ENCODE measurements around the gene HOXD9. TPM values are rescaled to one million over a fixed set of nuclear protein-coding genes. Genes with fewer than 3 reads are reported as not detected.

The HOXD9 gene
- polyA plus RNA-seq, 1 donor, result 0.88 TPM

DNA sequence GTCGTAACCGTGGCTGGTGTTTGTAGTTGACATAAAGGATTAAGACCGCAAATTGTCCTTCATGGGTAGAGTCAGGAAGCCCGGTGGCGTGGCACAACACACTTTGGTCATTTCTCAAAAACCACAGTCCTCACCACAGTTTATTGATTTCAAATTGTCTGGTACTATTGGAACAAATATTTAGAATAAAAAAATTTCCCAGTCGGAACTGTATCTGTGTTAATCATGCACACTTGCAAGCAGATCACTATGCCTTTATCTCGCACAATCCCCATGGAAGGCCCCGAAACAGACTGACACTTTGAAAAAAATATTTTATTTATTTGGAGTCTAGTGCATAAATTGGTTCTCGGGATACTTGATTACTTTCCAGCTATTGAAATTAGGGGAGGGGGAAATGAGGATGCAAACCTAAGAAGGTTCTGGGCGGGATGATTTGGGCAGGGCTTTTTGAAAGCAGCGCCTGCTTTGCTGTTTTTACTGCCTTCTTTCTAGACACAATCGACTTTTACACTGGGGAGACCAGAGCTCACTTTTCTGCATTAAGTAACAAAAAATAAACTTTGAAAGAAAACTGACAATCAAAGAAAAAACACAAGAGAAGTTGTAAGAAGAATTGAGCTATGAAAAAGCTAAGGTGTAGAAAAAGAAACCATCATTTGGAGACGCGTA is 50.5 kb downstream of the HOXD9 start:
- 30% methylated on average over 2 of the region's 14 CpGs for WGBS (ENCODE audit: insufficient coverage, low lambda C conversion rate)
- Histone ChIP-seq H3K27ac (ENCODE audit: low read length) (no peak overlapping the region), H3K36me3 (ENCODE audit: control insufficient read depth, insufficient read depth, low read length) (no peaks in the 10 kb centered on the region), H3K9me3 (ENCODE audit: control insufficient read depth, low read depth, low read length) (peaks cover 10% of the 10 kb centered on the region), H3K4me3 (ENCODE audit: low read length) (peak overlapping the region; percentile 16), H3K27me3 (ENCODE audit: control insufficient read depth, insufficient read depth, low read length) (peaks cover 94% of the 10 kb centered on the region), H3K4me1 (ENCODE audit: control insufficient read depth, insufficient read depth, low read length) (peaks cover 7% of the 10 kb centered on the region)
- no peak for DNase-seq

GRCh38 chr2:176173567-176174381 is 51.3 kb downstream of the HOXD9 start:
- Histone ChIP-seq H3K4me3 (ENCODE audit: low read length) (peak overlapping the region; percentile 5), H3K27me3 (ENCODE audit: control insufficient read depth, insufficient read depth, low read length) (peaks cover 99% of the 10 kb centered on the region), H3K9me3 (ENCODE audit: control insufficient read depth, low read depth, low read length) (peaks cover 10% of the 10 kb centered on the region), H3K4me1 (ENCODE audit: control insufficient read depth, insufficient read depth, low read length) (peaks cover 7% of the 10 kb centered on the region), H3K27ac (ENCODE audit: low read length) (peak overlapping the region; percentile 31), H3K36me3 (ENCODE audit: control insufficient read depth, insufficient read depth, low read length) (no peaks in the 10 kb centered on the region)
- DNase-seq, result no peak
- 8% methylated on average over 2 of the region's 7 CpGs for WGBS (ENCODE audit: insufficient coverage, low lambda C conversion rate)

GRCh38 chr2:176174382-176174823 is 51.9 kb downstream of the HOXD9 start:
- no CpG with 5 or more reads among the region's 14 CpGs for WGBS (ENCODE audit: insufficient coverage, low lambda C conversion rate)
- Histone ChIP-seq H3K4me1 (ENCODE audit: control insufficient read depth, insufficient read depth, low read length) (peaks cover 7% of the 10 kb centered on the region), H3K4me3 (ENCODE audit: low read length) (peak overlapping the region; percentile 5), H3K27ac (ENCODE audit: low read length) (peak overlapping the region; percentile 31), H3K27me3 (ENCODE audit: control insufficient read depth, insufficient read depth, low read length) (peaks cover 99% of the 10 kb centered on the region), H3K9me3 (ENCODE audit: control insufficient read depth, low read depth, low read length) (peaks cover 10% of the 10 kb centered on the region), H3K36me3 (ENCODE audit: control insufficient read depth, insufficient read depth, low read length) (no peaks in the 10 kb centered on the region)
- peak in 1 of 2 donors; percentile 59 for DNase-seq

Other genes with a start within 250 kb of the HOXD9 start
- gene LNPK, start 120.5 kb upstream of the HOXD9 start, polyA plus RNA-seq, result 17.9 TPM
- not detected for gene EVX2, start 38.8 kb upstream of the HOXD9 start, polyA plus RNA-seq
- gene HOXD13, start 30.0 kb upstream of the HOXD9 start, polyA plus RNA-seq, result not detected
- not detected for gene HOXD12, start 22.9 kb upstream of the HOXD9 start, polyA plus RNA-seq
- gene HOXD11, start 15.4 kb upstream of the HOXD9 start, polyA plus RNA-seq, result not detected
- 0.18 TPM for gene HOXD10, start 5.9 kb upstream of the HOXD9 start, polyA plus RNA-seq
- 4.0 TPM for gene HOXD8, start 7.0 kb downstream of the HOXD9 start, polyA plus RNA-seq
- gene HOXD4, start 28.8 kb downstream of the HOXD9 start, polyA plus RNA-seq, result 4.9 TPM
- 3.9 TPM for gene HOXD3, start 34.6 kb downstream of the HOXD9 start, polyA plus RNA-seq
- 2.6 TPM for gene HOXD1, start 65.9 kb downstream of the HOXD9 start, polyA plus RNA-seq
- gene MTX2, start 146.7 kb downstream of the HOXD9 start, polyA plus RNA-seq, result 38.7 TPM

Data from large intestine (tissue), 3 donors.